HPDE6-E6E7 (cell line): ENCODE results near the gene IL1R2.

ENCODE experiments used
- DNase-seq: peaks from one replicate; pipeline ENCODE4 v3.0.0; 2011; ENCODE audit warnings: missing footprints; ENCODE audit errors: extremely low spot score

IL1R2 gene

DNA sequence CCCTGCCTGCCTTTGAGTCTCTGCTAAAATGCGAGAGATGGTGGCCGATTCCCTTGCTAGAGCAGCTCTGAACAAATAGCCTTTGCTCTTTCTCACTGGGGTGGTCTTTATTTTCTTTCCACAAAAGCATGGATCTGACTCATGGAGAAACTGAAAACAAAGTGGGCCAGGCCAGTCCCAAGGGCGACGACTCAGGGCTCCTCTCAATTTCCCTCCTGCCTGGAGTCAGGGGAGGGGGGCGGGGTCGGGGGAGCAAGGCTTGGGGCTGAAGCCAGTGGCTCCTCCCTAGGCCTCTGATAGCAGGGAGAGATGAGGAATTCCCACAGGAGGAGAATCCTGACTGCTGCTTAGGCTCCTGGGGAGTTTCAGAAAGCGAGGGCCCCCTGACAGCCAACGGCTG is 17.1 kb upstream of the IL1R2 start:
- no peak for DNase-seq

DNA sequence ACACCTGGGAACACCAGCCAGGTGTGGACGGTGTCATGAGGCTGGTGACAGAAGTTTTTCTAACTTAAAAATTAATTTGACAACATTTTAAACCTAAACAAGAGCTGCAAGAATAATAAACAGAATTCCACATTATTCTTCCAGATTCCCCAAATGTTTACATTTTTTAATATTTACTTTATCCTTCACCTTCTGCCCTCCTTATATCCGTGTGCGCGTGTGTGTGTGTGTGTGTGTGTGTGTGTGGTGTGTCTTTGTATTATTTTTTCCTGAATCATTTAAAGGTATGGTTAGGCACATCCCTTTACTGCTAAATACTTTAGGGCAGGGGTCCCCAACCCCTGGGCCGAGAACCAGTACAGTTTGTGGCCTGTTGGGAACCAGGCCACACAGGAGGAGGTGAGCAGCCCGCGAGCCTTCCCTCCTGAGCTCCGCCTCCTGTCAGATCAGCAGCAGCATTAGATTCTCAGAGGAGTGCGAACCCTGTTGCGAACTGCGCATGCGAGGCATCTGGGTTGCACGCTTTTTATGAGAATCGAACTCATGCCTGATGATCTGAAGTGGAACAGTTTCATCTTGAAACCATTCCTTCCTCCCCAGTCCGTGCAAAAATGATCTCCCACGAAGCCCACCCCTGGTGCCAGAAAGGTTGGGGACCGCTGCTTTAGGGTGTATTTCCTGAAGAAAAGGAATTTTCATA is 16.4 kb upstream of the IL1R2 start:
- no peak for DNase-seq

DNA sequence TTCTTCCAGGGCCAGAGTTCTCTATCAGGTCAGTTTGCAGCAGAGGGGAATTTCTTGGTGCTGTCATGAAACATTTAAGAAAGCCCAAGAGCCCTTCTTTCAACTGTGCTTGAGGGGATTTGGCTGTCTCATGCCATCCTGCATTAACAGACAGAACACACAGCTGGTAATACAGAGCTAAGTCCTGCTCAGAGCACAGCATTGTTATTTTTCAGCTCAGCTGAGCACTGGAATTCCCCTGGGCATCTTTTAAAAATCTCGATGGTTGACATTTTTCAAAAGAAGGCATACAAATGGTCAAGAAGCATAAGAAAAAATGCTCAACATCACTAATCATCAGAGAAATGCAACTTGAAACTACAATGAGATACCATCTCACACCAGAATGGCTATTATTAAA is 14.9 kb upstream of the IL1R2 start:
- no peak for DNase-seq

DNA sequence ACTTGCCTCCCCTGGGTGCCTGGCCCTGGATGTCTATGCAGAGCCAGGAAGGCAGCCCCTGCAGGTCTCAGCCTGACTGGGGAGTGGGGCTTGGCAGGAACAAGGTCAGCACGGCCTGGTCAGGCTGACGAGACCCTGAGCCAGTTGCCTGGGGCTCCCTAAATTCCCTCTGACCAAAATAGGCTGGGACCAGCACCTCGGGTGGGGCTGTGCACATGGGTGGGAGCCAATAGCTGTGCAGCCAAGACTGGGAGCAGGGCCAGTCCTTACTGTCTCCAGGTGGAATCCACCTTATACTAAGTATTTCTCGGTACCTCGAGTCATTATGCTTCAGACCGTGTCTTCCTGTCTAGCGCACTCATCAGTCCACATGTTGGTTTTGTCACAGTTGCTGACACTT is 11.4 kb upstream of the IL1R2 start:
- no peak for DNase-seq

DNA sequence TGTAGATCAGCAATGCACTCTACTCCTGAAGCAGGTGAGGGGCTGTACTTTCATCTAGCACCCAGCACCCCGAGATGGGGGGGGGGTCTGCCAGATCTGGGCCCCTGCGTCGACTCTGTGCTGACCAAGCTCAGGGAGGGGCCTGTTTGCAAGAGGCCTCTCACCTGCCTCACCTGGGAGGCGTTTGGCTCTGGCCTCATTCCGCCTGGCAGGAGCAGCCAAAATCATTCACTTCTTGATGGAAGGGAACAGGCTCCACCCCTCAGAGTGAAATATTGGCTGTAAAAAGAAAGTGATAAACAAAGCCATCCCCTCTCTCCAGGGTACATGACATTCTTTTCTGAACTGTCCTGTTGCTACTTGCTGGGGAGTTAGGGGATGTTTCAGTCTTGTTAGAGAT is 10.7 kb upstream of the IL1R2 start:
- DNase-seq = no peak

DNA sequence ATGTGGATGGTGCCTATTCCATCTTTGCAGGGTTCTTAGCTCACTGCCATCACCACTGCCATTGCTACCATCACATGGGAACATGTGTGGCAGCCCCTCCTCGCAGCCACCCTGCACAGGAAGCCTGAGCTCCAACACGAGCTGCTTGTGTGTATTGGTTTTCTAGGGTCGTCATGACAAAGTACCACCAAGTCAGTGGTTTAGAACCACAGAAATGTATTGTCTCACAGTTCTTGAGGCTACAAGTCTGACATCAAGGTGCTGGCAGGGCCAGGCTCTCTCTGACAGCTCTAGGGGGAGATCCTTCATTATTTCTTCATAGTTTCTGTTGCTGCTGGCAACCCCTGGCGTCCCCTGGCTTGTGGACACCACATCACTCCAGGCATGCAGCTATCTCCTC is 10.3 kb upstream of the IL1R2 start:
- DNase-seq = no peak

DNA sequence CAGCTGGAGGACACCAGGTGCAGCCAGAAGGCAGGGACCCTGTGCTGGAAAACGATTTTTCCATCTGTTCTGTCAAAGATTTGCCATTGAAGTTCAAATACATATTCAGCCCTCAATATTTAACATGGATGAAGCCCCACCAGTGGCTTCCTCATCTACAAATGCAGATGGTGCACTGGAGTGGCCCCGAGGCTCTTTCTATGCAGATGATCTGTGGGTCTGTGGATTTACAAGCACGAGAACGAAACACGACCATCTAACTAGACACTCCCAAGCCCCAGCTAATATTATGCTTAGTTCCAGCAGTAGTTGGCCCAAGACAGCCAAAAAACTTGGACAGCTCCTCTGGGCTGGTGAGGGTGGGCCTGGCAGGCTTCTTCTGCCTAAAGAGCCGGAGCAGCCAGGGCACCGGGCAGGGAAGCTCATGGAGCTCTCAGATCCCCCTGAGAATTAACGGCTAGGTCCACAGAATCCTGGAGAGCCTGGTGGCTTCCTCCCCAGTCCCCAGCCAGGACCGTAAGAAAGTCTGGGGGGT is 9.2 kb upstream of the IL1R2 start:
- no peak for DNase-seq

DNA sequence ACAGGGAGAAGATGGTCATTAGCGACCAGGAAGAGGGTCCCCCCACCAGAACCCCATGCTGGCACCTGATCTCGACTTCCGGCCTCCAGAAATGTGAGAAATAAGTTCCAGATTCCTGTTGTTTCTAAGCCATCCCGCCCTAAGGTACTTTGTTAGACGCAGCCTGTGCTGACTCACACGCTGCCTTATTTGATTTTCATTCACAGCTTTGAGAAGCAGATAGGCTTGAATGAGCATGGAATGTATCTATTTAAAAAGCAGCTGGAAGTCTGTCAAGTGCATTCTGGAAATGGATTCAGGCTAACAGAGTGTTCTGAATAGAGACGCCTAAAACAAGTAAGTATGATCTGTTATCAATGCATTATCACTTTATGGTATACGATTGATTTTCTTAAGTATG is 8.3 kb upstream of the IL1R2 start:
- DNase-seq = peak; percentile 38

DNA sequence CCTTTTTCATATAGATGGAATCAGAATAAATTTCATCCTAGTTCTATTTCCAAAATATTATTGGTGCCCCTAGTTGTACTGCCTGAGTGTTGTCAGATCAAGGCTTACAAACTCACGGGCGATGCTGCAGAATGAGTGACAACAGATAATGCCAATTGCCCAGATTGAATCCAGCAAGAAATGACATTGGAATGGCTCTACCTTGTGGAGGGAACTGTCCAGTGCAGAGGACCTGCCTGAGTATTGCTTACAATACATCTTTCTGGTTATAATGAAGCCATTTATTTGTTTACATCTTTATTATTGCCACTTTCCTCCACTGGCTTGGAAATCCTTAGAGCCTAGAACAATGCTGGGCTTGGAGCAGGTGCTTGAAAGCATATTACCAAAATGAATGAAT is 7.8 kb upstream of the IL1R2 start:
- no peak for DNase-seq

DNA sequence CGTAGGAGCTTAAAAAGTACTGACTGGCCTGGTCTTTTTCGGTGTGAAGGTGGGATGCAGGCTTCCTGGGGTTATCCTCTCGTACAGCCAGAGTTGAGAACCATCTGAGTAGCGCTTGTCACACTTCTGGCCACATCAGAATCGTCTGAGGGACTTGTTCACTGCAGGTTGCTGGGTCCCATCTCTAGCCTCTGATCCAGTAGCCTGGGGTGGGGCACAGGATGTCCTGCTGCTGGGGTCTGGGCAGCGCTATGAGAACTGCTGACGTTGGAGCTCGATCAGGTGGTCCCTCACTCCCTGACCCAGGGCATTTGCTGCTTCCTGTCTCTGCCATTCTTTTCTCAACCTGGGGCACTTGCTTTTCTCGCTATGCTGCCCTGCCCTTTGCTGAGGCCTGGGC is 7.1 kb upstream of the IL1R2 start:
- no peak for DNase-seq

DNA sequence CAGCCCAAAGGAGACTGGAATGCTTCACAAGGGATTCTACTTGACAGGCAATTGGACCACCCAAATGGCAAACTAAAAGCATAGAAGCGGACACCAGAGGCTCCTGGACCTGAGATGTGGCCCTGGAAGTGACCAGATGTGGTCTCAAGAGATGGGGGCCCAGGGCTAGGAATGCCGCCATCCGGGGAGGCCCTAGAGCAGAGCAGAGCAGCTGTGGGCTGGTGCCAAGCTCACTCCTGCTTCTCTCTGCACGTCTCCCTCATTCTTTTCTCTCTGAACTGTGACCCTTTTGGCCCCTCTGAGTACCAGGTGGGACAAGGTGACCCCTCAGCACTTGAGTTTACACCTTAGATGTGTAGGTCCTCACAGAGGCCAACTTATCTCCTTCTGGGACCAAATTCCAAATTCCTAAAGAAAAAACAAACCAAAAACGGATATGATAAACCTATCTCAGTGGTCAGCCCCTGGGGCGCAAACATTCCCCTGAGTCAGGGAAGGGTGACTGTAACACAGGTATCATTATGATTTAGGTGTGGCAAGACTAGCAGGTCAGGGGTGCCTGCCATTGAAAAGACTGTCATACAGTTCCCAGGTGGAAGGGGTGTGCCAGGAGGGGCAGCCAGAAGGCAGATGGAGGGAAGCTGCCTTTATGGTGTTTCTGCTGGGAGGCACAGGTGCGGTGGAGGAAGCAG is 6.5 kb upstream of the IL1R2 start:
- peak; percentile 87 for DNase-seq

DNA sequence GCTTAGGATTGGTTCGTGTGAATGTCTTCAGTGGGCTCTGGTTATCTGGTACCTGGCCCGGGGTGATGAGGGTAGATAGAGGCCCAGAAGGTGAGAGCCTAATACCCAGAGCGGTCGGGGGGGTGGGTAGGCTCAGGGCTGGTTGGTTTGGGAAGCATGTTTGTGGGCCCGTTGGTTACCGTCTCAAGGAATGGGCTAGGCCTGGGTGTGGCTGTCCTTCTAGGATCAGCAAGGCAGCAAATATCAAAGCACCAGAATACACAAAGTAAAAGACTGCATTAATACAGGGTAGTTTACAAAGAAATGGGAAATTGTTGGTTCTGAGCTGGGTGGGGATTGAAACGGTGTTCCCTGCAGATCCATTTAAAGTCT is 6.0 kb upstream of the IL1R2 start:
- DNase-seq = no peak

DNA sequence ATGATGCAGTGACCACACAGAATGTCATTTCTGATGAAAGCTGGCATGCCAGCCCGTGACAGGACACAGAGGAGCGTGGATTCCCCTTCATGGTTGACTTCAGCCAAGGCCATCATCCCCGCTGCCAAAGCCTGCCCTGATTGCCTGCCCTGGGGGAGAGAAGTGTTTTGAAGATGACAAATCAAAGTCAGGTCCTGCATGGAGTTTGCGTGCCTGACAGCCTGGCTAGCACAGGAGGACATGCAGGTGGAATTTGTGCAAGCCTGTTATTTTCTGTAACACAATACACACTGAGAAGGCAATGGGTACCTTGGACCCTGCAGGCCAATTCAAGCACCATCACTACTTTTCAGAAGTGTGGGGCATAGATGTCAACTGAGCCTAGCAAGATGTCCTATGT is 5.4 kb upstream of the IL1R2 start:
- DNase-seq = no peak

DNA sequence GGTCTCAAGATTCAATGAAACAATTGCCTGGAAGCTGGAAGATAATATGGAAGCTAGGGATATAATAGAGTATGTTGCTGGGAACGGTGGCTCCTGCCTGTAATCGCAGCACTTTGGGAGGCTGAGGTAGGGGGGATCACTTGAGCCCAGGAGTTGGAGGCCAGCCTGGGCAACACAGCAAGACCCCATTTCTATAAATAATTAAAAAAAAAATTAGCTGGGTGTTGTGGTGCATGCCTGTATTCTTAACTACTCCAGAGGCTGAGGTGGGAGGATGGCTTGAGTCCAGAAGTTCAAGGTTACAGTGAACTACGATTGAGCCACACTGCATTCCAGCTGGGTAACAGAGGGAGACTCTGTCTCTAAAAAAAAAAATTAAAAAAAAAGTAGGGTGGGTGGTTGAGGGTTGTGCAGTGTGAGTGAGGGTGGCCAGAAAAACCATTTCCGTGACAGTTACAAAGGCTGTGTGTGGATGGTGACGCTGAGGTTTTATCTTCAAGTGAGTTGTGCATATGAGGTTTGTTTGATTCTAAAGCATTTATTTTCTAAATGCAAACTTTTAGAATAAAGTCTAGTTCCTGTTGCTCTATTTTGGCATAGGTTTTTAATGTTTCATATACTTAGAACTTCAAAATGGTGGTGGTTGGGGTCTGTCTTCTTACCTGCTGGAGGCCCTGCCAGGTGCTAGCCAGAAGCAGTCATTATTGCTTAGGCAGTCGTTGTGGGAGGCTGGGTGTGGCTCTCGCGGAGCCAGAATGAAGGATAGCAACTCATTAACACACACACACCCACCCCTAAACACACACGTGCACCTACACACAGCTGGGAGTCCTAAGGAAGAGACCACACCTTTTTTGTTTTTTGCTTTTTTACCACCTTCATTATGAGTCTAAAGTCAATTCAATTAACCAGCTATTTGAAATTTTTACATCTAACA is 4.7 kb upstream of the IL1R2 start:
- DNase-seq = no peak

DNA sequence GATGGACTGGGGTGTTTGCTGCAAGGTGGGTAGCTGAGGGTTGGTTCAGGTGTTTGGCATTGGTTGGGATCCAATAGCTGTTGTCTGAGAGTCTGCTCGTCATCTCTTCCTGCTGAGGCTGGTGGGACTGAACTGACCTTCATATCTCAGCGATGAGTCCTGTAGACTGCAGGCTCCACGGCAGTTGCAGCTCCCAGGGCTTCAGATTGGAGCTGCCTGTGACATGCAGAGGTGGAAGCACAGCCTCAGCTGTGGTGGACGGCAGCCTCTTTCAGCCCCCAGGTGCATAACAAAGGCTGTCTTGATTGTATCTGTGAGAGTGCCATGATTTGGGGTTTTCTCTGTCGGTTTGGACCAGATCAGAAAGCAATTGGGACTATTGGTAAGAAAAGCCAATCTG is 3.9 kb upstream of the IL1R2 start:
- no peak for DNase-seq

DNA sequence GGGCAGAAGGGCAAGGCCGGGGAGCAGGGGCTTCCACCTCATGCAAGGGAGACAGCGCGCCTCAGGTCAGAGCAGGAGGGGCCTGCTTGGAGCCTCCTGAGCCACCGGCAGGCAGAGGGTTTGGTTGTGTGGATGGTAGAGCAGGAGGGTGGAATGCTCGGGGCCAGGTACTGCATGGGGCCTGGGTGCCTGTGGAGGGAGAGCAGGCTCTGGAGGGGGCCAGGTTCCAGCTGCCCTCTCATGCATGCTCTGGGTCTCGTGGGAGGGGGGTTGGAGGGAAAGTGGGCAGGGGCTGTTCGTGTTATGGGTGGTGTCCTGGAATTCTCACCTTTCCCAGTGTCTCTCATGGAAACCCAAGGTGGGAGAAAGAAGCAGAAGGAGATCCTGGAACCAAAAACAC is 3.2 kb upstream of the IL1R2 start:
- DNase-seq = no peak

DNA sequence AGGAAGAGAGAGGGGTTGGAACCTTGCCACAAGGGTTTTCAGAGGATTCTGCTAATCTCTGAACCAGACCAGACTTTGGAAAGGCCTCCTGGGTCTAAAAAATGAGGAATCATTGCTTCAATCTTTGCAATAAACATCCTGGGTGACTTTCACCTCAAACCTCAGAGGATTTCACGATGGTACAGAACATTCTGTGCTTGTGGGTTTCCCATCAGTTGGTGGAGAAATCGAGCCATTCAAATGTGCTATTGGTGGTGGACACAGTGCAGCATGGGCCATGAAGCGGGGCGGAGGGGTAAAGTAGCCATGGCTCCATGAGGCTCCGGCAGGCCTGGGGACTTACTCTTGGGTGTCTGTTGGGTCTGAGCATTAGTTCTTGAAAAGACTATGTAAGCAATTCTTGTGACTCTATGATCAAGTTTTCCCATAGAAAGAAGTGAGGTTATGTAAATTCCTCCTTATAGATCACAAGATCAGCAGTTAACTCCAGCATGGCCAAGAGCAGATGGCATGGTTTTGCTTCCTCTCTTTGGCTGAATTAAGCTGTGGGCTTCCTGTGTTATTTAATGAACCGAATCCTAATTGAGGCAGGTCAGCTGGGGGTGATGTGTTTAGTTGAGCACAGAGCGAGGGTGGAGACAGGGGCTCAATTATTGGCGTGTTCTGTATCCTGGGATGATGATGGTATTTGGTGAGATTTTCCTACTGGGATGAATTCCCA is 1.9 kb upstream of the IL1R2 start:
- no peak for DNase-seq

DNA sequence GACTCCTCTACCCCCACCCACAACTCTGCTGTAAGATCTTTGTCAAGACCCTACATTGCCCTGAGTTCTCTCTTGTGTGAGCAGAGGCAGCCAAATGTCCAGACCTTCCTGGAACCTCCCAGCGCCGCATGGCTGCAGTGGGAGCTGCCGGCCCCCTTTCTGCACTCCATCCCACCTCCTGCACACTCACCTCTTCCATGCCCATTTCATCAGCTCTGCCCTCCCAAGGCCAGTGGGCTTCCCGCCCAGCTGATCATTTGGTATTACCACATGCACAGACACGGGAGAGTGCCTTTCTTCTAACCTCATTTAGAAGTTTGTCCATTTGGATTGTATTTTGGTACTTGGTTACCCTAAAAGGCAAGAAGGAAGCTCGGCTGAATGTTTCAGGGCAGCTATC is 2.0 kb downstream of the IL1R2 start:
- DNase-seq = no peak

DNA sequence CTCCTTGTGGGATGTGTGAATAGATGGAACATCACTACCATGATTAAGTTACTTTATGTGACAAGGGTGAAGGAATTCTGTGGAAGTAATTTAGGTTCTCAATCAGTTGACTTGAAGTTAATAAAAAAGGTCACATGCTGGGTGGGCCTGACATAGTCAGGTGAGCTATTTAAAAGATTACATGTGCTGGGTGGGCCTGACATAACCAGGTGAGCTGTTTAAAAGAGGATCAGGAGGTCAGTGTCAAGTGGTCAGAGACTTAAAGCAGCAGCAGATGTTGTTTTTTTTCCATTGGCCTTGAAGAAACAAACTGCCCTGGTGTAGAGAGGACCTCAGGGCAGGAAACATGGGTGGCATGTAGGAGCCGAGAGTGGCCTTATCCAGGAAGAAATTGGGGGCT is 3.3 kb downstream of the IL1R2 start:
- DNase-seq = no peak

DNA sequence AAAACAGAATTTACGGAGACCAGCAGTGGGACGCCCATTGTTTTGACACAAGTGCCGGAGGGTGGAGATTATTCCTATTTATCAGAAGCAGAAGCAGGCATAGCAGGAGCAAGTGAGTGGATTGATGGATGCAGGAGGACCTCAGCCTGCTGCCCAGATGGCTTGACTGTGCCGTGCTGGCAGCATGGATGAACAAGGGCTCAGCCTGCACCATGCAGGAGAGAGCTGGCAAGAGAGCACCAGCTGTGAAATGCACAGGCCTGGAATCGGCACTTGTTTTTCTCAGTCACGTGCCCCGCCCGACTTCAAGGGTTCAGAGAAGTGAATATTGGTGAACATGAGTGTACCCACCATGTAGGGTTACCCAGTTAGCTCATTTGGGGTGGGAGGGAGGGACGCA is 4.0 kb downstream of the IL1R2 start:
- DNase-seq = no peak

DNA sequence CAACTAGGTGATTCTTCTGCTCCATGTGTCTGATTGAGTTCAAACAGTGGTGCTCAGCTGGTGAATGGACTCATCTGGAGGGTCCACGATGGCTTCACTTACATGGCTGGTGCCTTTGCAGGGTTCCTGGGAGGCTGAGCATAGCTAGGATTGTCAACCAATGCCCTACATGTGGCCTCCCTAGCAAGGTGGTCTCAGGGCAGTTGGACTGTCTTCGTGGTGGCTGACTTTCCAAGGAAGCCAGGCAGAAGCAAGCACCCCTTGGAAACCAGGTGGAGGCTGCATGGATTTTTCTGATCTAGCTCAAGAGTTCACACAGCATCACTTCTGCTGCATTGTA is 6.8 kb downstream of the IL1R2 start:
- no peak for DNase-seq
